Measurements from ENCODE around the gene CFAP20DC. TPM values are rescaled to one million over a fixed set of nuclear protein-coding genes. Genes with fewer than 3 reads are reported as not detected.

The CFAP20DC gene
- total RNA-seq, 2 experiments from 2014 or later: 1.0 to 1.8 TPM

GRCh38 chr3:58800032-58800431 lies 249.8 kb downstream of the CFAP20DC start:
- Histone ChIP-seq H3K9me3 (ENCODE audit: low read length) (no peaks in the 10 kb centered on the region), H3K4me1 (ENCODE audit: insufficient read depth, low read length, poor library complexity, severe bottlenecking) (no peaks in the 10 kb centered on the region), H3K36me3 (ENCODE audit: insufficient read depth, low read length) (no peaks in the 10 kb centered on the region), H3K4me3 (ENCODE audit: low read depth, low read length, poor library complexity, severe bottlenecking) (no peak overlapping the region), H3K9me2 (ENCODE audit: insufficient read depth, low read length) (no peaks in the 10 kb centered on the region), H3K79me2 (ENCODE audit: insufficient read depth, low read depth, low read length) (no peaks in the 10 kb centered on the region), H4K20me1 (ENCODE audit: insufficient read depth, low read length) (no peaks in the 10 kb centered on the region), H2AFZ (ENCODE audit: low read length) (no peak overlapping the region), H3K27ac (ENCODE audit: low read depth, low read length, poor library complexity, severe bottlenecking) (no peak overlapping the region), H3K4me2 (ENCODE audit: low read length) (no peak overlapping the region)
- ChIA-PET POLR2A (no interaction called here), CTCF (ENCODE audit: unreplicated experiment) (no interaction called here)
- DNase-seq (ENCODE audit: low spot score): no peak
- no TSS peak for BruUV-seq (replicated peaks)
- TF ChIP-seq EZH2phosphoT487 (IDR thresholded peaks at IDR 0.05; ENCODE audit: borderline replicate concordance, low read depth, low read length) (no peak), CTCF (conservative IDR thresholded peaks at IDR 0.05; ENCODE audit: low read length) (no peak)
- intact Hi-C loops (cut with micrococcal nuclease; ENCODE audit: unreplicated experiment): no loop called here

GRCh38 chr3:58799271-58799670 lies 250.6 kb downstream of the CFAP20DC start:
- TF ChIP-seq EZH2phosphoT487 (IDR thresholded peaks at IDR 0.05; ENCODE audit: borderline replicate concordance, low read depth, low read length) (no peak), CTCF (conservative IDR thresholded peaks at IDR 0.05; ENCODE audit: low read length) (no peak)
- Histone ChIP-seq H3K4me2 (ENCODE audit: low read length) (no peak overlapping the region), H3K4me3 (ENCODE audit: low read depth, low read length, poor library complexity, severe bottlenecking) (no peak overlapping the region), H3K36me3 (ENCODE audit: insufficient read depth, low read length) (no peaks in the 10 kb centered on the region), H3K9me3 (ENCODE audit: low read length) (no peaks in the 10 kb centered on the region), H2AFZ (ENCODE audit: low read length) (no peak overlapping the region), H3K79me2 (ENCODE audit: insufficient read depth, low read depth, low read length) (no peaks in the 10 kb centered on the region), H3K4me1 (ENCODE audit: insufficient read depth, low read length, poor library complexity, severe bottlenecking) (no peaks in the 10 kb centered on the region), H3K27ac (ENCODE audit: low read depth, low read length, poor library complexity, severe bottlenecking) (no peak overlapping the region), H4K20me1 (ENCODE audit: insufficient read depth, low read length) (no peaks in the 10 kb centered on the region), H3K9me2 (ENCODE audit: insufficient read depth, low read length) (no peaks in the 10 kb centered on the region)
- BruUV-seq (replicated peaks): no TSS peak
- DNase-seq (ENCODE audit: low spot score): no peak
- intact Hi-C loops (cut with micrococcal nuclease; ENCODE audit: unreplicated experiment): no loop called here
- ChIA-PET CTCF (ENCODE audit: unreplicated experiment) (no interaction called here), POLR2A (no interaction called here)

- Histone ChIP-seq H4K20me1 (ENCODE audit: insufficient read depth, low read length) (no peaks in the 10 kb centered on the region), H3K4me2 (ENCODE audit: low read length) (no peak overlapping the region), H3K4me3 (ENCODE audit: low read depth, low read length, poor library complexity, severe bottlenecking) (no peak overlapping the region), H3K9me3 (ENCODE audit: low read length) (no peaks in the 10 kb centered on the region), H3K9me2 (ENCODE audit: insufficient read depth, low read length) (no peaks in the 10 kb centered on the region), H2AFZ (ENCODE audit: low read length) (no peak overlapping the region), H3K4me1 (ENCODE audit: insufficient read depth, low read length, poor library complexity, severe bottlenecking) (no peaks in the 10 kb centered on the region), H3K27ac (ENCODE audit: low read depth, low read length, poor library complexity, severe bottlenecking) (no peak overlapping the region), H3K79me2 (ENCODE audit: insufficient read depth, low read depth, low read length) (no peaks in the 10 kb centered on the region), H3K36me3 (ENCODE audit: insufficient read depth, low read length) (no peaks in the 10 kb centered on the region)
- intact Hi-C loops (cut with micrococcal nuclease; ENCODE audit: unreplicated experiment): no loop called here
- no peak for DNase-seq (ENCODE audit: low spot score)
- ChIA-PET POLR2A (no interaction called here), CTCF (ENCODE audit: unreplicated experiment) (no interaction called here)
- no TSS peak for BruUV-seq (replicated peaks)
- TF ChIP-seq CTCF (conservative IDR thresholded peaks at IDR 0.05; ENCODE audit: low read length): no peak
- TF ChIP-seq EZH2phosphoT487 (IDR thresholded peaks at IDR 0.05; ENCODE audit: borderline replicate concordance, low read depth, low read length): no peak
These were observed 251.5 kb downstream of the CFAP20DC start for GRCh38 chr3:58798312-58798711.
